HepG2 (cell line): ENCODE measurements around the gene TMEM233. TPM values are rescaled to one million over a fixed set of nuclear protein-coding genes. Genes with fewer than 3 reads are reported as not detected.

Experiments
- ATAC-seq: fragments of 200-7000 bp; cut with Tn5 transposase; 3 replicates; pipeline ENCODE4 v1.9.1; 2020; ENCODE audit warnings: mild to moderate bottlenecking, moderate library complexity
- BruUV-seq: library from RNA; stranded (reverse); fragments of 400-500 nt; replicated peaks from 2 replicates; lab custom pipeline; 2021; lab: Mats Ljungman, UMichigan
- CTCF ChIA-PET: fragments of 300-600 bp; formaldehyde crosslinking; extraction: SDS; loops from one replicate; lab custom pipeline; 2021; ENCODE audit warnings: low total read pairs, inconsistent platforms, low intra/inter-chr PET ratio; lab: Yijun Ruan, JAX
- POLR2A ChIA-PET: fragments of 350-600 bp; sonication (Branson Sonifier 250); formaldehyde crosslinking; loops from one replicate; lab custom pipeline; 2020; ENCODE audit warnings: antibody characterized with exemption, inconsistent platforms; lab: Yijun Ruan, JAX
- DNase-seq: peaks from one replicate; pipeline ENCODE4 v3.0.0-alpha.2; 2015; ENCODE audit warnings: low spot score
- FAIRE-seq: peaks from 3 replicates; lab custom pipeline; 2011; peaks lifted over from hg19 to GRCh38; lab: Jason Lieb, UNC
- H2AFZ ChIP-seq: one replicate; pipeline ENCODE4 v1.6.1; 2011; ENCODE audit warnings: low read length, inconsistent platforms
- H3K27ac ChIP-seq: fragments of 300-600 bp; 3 replicates; pipeline ENCODE4 v1.8.0; 2011; ENCODE audit warnings: mixed run types, mild to moderate bottlenecking, mixed read lengths, low read length, inconsistent platforms; ENCODE audit not compliant: insufficient read depth; ENCODE audit errors: extremely low read length
- H3K27me3 ChIP-seq, 2 experiments: fragments of 200-600 bp in 1 of 2; 2 replicates in 1 of 2; 3 replicates in 1 of 2; pipeline versions ENCODE4 v1.6.0 to v1.8.0; 2011; ENCODE audit warnings: low read length in 2 of 2, mild to moderate bottlenecking in 2 of 2, moderate library complexity in 2 of 2, inconsistent platforms in 1 of 2; ENCODE audit not compliant: insufficient read depth in 2 of 2, control insufficient read depth in 1 of 2
- H3K36me3 ChIP-seq, 2 experiments: fragments of 200-600 bp in 1 of 2; replicated peaks in 1 of 2; 2 replicates in 1 of 2; 3 replicates in 1 of 2; pipeline versions ENCODE4 v1.5.1 to v1.8.0; 2011; ENCODE audit warnings: low read length in 2 of 2, inconsistent platforms in 1 of 2; ENCODE audit not compliant: insufficient read depth in 2 of 2, control insufficient read depth in 1 of 2
- H3K4me1 ChIP-seq: 2 replicates; pipeline ENCODE4 v1.5.1; 2012; ENCODE audit warnings: low read length, inconsistent platforms; ENCODE audit not compliant: insufficient read depth
- H3K4me2 ChIP-seq: 2 replicates; pipeline ENCODE4 v1.6.0; 2011; ENCODE audit warnings: low read depth, low read length, inconsistent platforms
- H3K4me3 ChIP-seq, 3 experiments: fragments of 200-600 bp in 1 of 3; sonication (generic), shearing (Covaris generic) in 1 of 3; replicated peaks in 1 of 3; 2 replicates each; pipeline ENCODE4 v1.5.1; 2011 to 2016; ENCODE audit warnings: low read length in 3 of 3, inconsistent platforms in 2 of 3, low read depth in 2 of 3, mild to moderate bottlenecking in 2 of 3, control low read depth in 1 of 3, mixed read lengths in 1 of 3; ENCODE audit not compliant: insufficient read depth in 1 of 3
- H3K79me2 ChIP-seq: one replicate; pipeline ENCODE4 v1.6.1; 2011; ENCODE audit warnings: low read length, inconsistent platforms; ENCODE audit not compliant: insufficient read depth
- H3K9ac ChIP-seq: 2 replicates; pipeline ENCODE4 v1.6.0; 2011; ENCODE audit warnings: mild to moderate bottlenecking, low read depth, low read length, inconsistent platforms; ENCODE audit not compliant: insufficient read depth
- H3K9me3 ChIP-seq: 2 replicates; pipeline ENCODE4 v1.5.1; 2012; ENCODE audit warnings: mild to moderate bottlenecking, low read length
- H4K20me1 ChIP-seq: 2 replicates; pipeline ENCODE4 v1.6.0; 2011; ENCODE audit warnings: inconsistent platforms, mild to moderate bottlenecking, low read length, moderate library complexity; ENCODE audit not compliant: insufficient read depth
- ELF4 ChIP-seq: sonication (generic); formaldehyde crosslinking; IDR thresholded peaks from 2 replicates; pipeline ENCODE4 v1.5.0; 2020; ENCODE audit warnings: missing genetic modification reagents, mild to moderate bottlenecking, moderate library complexity, borderline replicate concordance
- EZH2 ChIP-seq: conservative IDR thresholded peaks from 2 replicates; pipeline ENCODE4 v1.6.1; 2012; ENCODE audit warnings: mild to moderate bottlenecking, low read depth, low read length, moderate library complexity
- MEIS2 ChIP-seq: sonication (generic); formaldehyde crosslinking; IDR thresholded peaks from 2 replicates; pipeline ENCODE4 v1.9.0; 2021; ENCODE audit warnings: mild to moderate bottlenecking, missing genetic modification reagents
- NR1H2 ChIP-seq: sonication (generic); formaldehyde crosslinking; IDR thresholded peaks from 2 replicates; pipeline ENCODE4 v1.8.1; 2022; ENCODE audit warnings: low read depth, missing genetic modification reagents, borderline replicate concordance
- PHF5A ChIP-seq: IDR thresholded peaks from one replicate; pipeline ENCODE4 v1.6.1; 2018; ENCODE audit warnings: low read depth, missing genetic modification reagents; ENCODE audit not compliant: unreplicated experiment
- RBAK ChIP-seq: sonication (generic); formaldehyde crosslinking; IDR thresholded peaks from 2 replicates; pipeline ENCODE4 v1.5.1; 2020; ENCODE audit warnings: mild to moderate bottlenecking, missing genetic modification reagents
- SUZ12 ChIP-seq: fragments of 150-350 bp; IDR thresholded peaks from 2 replicates; pipeline ENCODE4 v1.6.1; 2014; ENCODE audit warnings: low read depth, low read length
- ZNF12 ChIP-seq: sonication (generic); formaldehyde crosslinking; IDR thresholded peaks from 2 replicates; pipeline ENCODE4 v1.5.0; 2020; ENCODE audit warnings: missing genetic modification reagents
- ZNF235 ChIP-seq: sonication (generic); formaldehyde crosslinking; IDR thresholded peaks from 2 replicates; pipeline ENCODE4 v1.8.1; 2023; ENCODE audit warnings: mild to moderate bottlenecking, missing genetic modification reagents, borderline replicate concordance
- ZNF441 ChIP-seq: sonication (generic); formaldehyde crosslinking; IDR thresholded peaks from 2 replicates; pipeline ENCODE4 v1.7.0; 2021; ENCODE audit warnings: missing genetic modification reagents, borderline replicate concordance
- ZNF737 ChIP-seq: sonication (generic); formaldehyde crosslinking; IDR thresholded peaks from 2 replicates; pipeline ENCODE4 v1.5.0; 2020; ENCODE audit warnings: missing genetic modification reagents, mild to moderate bottlenecking, borderline replicate concordance
- WGBS: methylation state at CpG from one replicate; pipeline ENCODE4 v1.1.6; 2017; ENCODE audit warnings: low lambda C conversion rate; 5-methylcytosine and 5-hydroxymethylcytosine counted together
- in situ Hi-C: cut with HindIII; loops from 2 replicates; pipeline ENCODE4 v1.10.0; 2017; ENCODE audit warnings: low pct_unique_long_range_greater_than_20kb; ENCODE audit not compliant: extremely low pct_ligation_motif_present
- intact Hi-C: fragments of 100-400 bp; cut with micrococcal nuclease; formaldehyde crosslinking; loops from one replicate; pipeline ENCODE4 v1.10.0; 2022; ENCODE audit not compliant: unreplicated experiment
- polyA plus RNA-seq, 8 experiments: library from polyadenylated mRNA; depleted of rRNA in 3 of 8; stranded (reverse) in 7 of 8; unstranded in 1 of 8; fragments of >200 nt; fragmentation: Illumina TruSeq in 4 of 8; extraction: Trizol in 4 of 8; gene quantifications; 2 replicates each; pipeline versions ENCODE4 v1.2.1 to v1.2.3, GENCODE V29; 2011 to 2016; ENCODE audit warnings: low read depth in 4 of 8, missing spikeins in 1 of 8, mixed read lengths in 1 of 8; ENCODE audit not compliant: insufficient read depth in 1 of 8
- total RNA-seq, 5 experiments: library from RNA; depleted of rRNA; stranded (reverse); fragments of >200 nt; fragmentation: Illumina TruSeq; extraction: Trizol; gene quantifications; 2 replicates each; pipeline ENCODE4 v1.2.3, GENCODE V29; 2016; ENCODE audit warnings: low read depth in 1 of 5
- TF ChIP-seq, protein P1 (sequence below): sonication (generic); formaldehyde crosslinking; conservative IDR thresholded peaks from 2 replicates; pipeline ENCODE4 v1.8.1; 2023; ENCODE audit warnings: missing genetic modification reagents
- TF ChIP-seq, protein P2 (sequence below): sonication (generic); formaldehyde crosslinking; IDR thresholded peaks from 2 replicates; pipeline ENCODE4 v1.8.0; 2022; ENCODE audit warnings: mild to moderate bottlenecking, missing genetic modification reagents, borderline replicate concordance

TMEM233 gene
- total and polyA plus RNA-seq, 2 of the 13 experiments (the other 11 are each of a cell fraction or from before 2014, with no cell fraction given): 0.03 TPM; not detected in 1

GRCh38 chr12:119687879-119688278 lies 94.3 kb downstream of the TMEM233 start:
- Histone ChIP-seq H2AFZ (no peak overlapping the region), H3K79me2 (no peaks in the 10 kb centered on the region), H3K4me2 (no peak overlapping the region), H3K4me3 (no peak overlapping the region), H3K27ac (no peak overlapping the region), H4K20me1 (no peaks in the 10 kb centered on the region), H3K36me3 (peaks cover 3 to 12% of the 10 kb centered on the region in 2 experiments; a peak in 4 of 5 replicates), H3K9ac (no peak overlapping the region), H3K4me1 (peaks cover 80% of the 10 kb centered on the region), H3K9me3 (no peaks in the 10 kb centered on the region), H3K27me3 (no peaks in the 10 kb centered on the region)
- BruUV-seq: no TSS peak
- FAIRE-seq: no peak
- ChIA-PET CTCF (no interaction called here), POLR2A (no interaction called here)
- 95% methylated on average over 5 of the region's 9 CpGs for WGBS
- ATAC-seq: no peak
- intact Hi-C loops (no loop called here), in situ Hi-C loops (no loop called here)
- DNase-seq: no peak
- TF ChIP-seq SUZ12 (no peak), ZNF235 (CRISPR knock-in tag) (no peak), ZNF441 (no peak), ZNF12 (no peak)
- TF ChIP-seq, protein P1, sequence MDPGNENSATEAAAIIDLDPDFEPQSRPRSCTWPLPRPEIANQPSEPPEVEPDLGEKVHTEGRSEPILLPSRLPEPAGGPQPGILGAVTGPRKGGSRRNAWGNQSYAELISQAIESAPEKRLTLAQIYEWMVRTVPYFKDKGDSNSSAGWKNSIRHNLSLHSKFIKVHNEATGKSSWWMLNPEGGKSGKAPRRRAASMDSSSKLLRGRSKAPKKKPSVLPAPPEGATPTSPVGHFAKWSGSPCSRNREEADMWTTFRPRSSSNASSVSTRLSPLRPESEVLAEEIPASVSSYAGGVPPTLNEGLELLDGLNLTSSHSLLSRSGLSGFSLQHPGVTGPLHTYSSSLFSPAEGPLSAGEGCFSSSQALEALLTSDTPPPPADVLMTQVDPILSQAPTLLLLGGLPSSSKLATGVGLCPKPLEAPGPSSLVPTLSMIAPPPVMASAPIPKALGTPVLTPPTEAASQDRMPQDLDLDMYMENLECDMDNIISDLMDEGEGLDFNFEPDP (CRISPR knock-in tag): no peak

DNA sequence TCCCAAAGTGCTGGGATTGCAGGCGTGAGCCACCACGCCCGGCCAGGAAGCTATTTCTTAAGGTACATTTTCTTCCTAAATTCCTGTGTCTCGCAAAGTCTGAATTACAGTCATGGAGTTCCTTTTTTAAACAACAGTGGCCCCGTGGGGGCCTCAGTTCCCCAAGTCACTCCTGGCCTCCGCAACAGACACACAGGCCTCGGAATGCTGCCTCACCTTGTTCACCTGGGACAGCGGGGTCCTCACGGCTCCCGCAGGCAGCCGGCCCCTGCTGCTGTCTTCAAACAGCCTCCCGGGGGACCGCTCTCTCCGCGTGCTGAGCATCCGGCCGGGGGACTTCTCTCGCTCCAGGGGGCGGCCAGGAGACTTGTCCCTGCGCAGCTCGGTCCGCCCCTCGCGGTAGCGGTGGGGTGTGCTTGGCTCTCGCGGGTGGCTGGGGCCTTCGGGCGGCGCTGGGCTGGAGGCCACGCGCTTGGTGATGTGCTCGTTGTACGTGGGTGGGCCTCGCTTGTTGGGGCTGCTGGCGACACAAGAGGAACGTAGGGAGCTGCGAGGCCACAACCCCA lies 96.4 kb downstream of the TMEM233 start:
- FAIRE-seq (no peak), ATAC-seq (no peak), DNase-seq (no peak)
- intact Hi-C loops (loop anchor here (10.0 kb wide), 1 partner anchor 95 kb away; no protein-coding TSS in a partner anchor), in situ Hi-C loops (no loop called here)
- no peak overlapping the region for H2AFZ ChIP-seq
- H3K9ac ChIP-seq: no peak overlapping the region
- POLR2A ChIA-PET: no interaction called here
- no peak overlapping the region for H3K4me3 ChIP-seq
- no peak for TF ChIP-seq ELF4
- TF ChIP-seq EZH2: no peak
- no peak for TF ChIP-seq NR1H2 (CRISPR knock-in tag)
- TF ChIP-seq RBAK (CRISPR knock-in tag): no peak
- TF ChIP-seq, protein P2, sequence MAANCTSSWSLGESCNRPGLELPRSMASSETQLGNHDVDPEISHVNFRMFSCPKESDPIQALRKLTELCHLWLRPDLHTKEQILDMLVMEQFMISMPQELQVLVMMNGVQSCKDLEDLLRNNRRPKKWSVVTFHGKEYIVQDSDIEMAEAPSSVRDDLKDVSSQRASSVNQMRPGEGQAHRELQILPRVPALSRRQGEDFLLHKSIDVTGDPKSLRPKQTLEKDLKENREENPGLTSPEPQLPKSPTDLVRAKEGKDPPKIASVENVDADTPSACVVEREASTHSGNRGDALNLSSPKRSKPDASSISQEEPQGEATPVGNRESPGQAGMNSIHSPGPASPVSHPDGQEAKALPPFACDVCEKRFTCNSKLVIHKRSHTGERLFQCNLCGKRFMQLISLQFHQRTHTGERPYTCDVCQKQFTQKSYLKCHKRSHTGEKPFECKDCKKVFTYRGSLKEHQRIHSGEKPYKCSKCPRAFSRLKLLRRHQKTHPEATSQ (CRISPR knock-in tag): no peak
- no peak for TF ChIP-seq ZNF737 (CRISPR knock-in tag)
- TF ChIP-seq PHF5A (CRISPR knock-in tag): no peak
- no peak for TF ChIP-seq MEIS2 (CRISPR knock-in tag)
- no peaks in the 10 kb centered on the region for H4K20me1 ChIP-seq
- no peaks in the 10 kb centered on the region for H3K27me3 ChIP-seq
- CTCF ChIA-PET: no interaction called here
- peaks cover 63% of the 10 kb centered on the region for H3K4me1 ChIP-seq
- 97% methylated on average over 26 of the region's 38 CpGs for WGBS
- H3K36me3 ChIP-seq: peaks cover 3 to 17% of the 10 kb centered on the region in 2 experiments; a peak in 4 of 5 replicates
- no peak overlapping the region for H3K4me2 ChIP-seq
- BruUV-seq: no TSS peak
- H3K9me3 ChIP-seq: no peaks in the 10 kb centered on the region
- H3K27ac ChIP-seq: no peak overlapping the region
- H3K79me2 ChIP-seq: no peaks in the 10 kb centered on the region
